ENCODE data around the gene OR14J1.

- TF ChIP-seq CTCF (IDR thresholded peaks at IDR 0.05) = no peak
- TF ChIP-seq ZFX (IDR thresholded peaks at IDR 0.05; ENCODE audit: borderline replicate concordance) = no peak
Measured at GRCh38 chr6:29336269-29336668, 34.8 kb downstream of the OR14J1 start.
